Activated T-cell treated with anti-CD3 and anti-CD28 coated beads, Interleukin-2, amount 50 U/mL, for 48 hours (primary cell): ENCODE results near the gene ZFP90.
"Not testable (repeated sequence)": the region's sequence is repeated elsewhere in the genome, so short reads cannot be mapped to it uniquely, and the experiment has no call there.

Experiments used
- DNase-seq, 2 experiments: peaks; one replicate each; pipeline ENCODE4 v3.0.0-alpha.2; 2020

Gene ZFP90

DNA sequence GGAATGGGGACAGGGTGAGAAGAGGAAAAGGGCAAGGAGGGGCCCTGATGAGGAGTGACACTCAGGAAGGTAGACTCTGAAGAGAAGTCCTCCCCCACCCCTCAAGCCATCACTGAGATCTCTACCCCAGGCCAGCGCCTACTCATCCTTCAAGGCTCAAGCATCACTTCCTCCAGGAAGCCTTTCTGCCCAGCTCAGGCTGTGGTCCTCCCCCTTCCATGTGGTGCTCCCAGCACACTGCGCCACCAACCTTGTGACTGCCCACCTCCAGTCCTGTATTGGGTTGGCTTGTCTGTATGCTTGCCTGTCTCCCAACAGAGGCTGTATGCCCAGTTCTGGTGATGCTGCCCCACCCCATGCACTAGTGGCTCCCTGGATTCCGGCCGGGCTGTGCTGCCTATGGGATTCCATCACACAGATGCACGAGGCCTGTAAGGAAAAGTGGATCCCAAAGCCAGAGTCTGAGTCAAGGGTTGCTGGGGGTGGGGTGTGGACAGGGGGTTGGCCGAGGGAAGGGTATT is 19.8 kb upstream of the ZFP90 start:
- DNase-seq: no peak

DNA sequence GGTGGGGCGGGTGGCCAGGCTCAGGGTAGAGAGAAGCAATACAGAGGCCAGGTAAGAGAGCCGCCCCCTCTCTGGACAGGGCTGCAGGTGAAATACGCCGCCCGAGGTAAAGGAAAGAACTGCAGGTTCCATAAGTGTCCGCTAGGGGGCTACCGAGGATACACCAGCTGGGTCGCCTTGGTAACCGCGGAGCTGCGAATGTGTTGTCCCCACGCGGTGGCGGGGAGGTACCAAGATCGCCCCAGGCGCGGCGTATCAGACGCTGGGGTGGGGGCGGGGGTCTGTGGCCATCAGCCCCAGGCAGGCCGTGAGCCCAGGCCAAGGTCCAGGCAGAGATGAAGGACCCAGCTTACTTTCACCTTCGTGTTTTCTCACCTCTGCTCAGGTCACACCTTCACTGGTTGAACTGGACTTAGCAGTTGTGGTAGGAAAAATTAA is 18.4 kb upstream of the ZFP90 start:
- DNase-seq: peak; percentile 86 to 89

DNA sequence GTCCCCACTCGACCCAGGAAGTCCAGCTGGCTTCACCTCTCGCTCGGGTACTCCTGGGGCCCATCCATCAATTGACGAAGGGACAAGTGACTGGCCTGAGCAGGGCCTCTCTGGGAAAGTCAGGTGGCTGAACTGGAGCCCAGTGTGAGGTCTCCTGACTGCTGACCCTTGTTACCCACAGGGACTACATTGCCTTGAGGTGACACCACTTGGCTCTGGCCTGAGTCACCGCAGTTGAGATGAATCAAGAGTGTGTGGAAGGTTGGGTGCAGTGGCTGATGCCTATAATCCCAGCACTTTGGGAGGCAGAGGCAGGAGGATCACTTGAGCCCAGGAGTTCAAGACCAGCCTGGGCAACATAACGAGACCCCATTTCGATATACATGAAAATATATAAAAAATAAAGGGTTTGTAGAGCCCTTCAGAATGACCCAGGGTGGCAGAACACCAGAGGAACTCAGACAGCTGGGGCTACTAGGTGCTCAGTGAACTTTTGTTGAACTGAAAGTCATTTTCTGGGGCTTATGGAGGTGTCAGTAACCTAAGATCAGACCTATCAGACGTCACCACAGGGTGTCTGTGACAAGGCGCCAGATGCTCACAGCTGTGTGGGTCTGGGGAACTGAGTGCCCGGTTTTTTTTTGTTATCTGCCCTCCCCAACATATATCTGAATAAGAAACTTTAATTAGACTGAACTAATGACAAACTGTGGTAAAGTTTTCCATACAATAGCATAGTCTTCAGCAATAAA is 14.8 kb upstream of the ZFP90 start:
- DNase-seq: no peak

DNA sequence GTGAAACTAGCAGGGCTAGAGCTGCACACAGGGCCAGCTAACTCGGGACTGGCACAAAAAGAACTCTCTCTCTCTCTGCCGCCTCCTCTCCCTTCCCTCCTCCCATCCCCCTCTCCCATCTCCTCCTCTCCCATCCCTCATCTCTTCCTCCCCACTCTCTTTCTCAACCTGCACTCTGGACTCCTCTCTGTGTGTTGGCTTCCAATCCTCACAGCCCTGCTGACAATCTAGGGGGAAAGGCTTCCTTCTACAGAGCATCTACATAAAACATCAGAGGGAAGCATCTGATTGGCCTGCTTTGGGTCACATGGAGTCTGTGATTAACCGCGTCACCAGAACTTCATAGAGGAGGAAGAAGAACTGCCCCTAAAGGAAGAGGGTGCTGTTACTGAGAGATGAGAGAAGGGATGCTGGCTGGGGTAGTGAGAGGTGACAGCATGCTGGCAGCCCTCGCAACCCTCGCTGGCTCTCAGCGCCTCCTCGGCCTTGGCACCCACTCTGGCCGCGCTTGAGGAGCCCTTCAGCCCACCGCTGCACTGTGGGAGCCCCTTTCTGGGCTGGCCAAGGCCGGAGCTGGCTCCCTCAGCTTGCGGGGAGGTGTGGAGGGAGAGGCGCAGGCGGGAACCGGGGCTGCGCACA is 12.8 kb upstream of the ZFP90 start:
- DNase-seq: no peak

DNA sequence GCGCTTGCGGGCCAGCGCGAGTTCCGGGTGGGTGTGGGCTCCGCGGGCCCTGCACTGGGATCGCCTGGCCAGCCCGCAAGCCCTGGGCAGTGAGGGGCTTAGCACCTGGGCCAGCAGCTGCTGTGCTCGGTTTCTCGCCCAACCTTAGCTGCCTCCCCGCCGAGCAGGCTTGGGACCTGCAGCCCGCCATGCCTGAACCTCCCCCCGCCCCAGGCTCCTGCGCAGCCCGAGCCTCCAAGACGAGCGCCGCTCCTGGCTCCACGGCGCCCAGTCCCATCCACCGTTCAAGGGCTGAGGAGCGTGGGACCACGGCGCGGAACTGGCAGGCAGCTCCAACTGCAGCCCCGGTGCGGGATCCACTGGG is 12.3 kb upstream of the ZFP90 start:
- no peak for DNase-seq

DNA sequence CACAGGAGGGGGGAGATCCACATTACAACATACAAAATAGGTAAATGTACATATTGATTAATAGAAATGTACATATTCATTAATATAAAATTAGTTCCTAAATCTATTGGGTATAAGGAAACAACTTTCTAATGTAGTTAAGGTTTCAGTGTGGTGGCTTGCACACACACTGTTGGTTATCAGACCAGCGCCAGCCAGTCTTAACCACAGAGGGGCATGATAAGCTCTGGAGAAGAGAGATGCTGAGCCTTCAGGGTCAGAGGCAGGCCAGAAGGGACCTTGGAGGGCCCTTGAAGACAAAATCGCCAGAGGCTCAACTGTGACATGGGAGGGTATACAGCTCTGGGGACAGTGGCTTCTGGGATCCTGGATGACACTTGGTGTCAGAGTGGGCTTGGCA is 10.9 kb upstream of the ZFP90 start:
- no peak for DNase-seq

DNA sequence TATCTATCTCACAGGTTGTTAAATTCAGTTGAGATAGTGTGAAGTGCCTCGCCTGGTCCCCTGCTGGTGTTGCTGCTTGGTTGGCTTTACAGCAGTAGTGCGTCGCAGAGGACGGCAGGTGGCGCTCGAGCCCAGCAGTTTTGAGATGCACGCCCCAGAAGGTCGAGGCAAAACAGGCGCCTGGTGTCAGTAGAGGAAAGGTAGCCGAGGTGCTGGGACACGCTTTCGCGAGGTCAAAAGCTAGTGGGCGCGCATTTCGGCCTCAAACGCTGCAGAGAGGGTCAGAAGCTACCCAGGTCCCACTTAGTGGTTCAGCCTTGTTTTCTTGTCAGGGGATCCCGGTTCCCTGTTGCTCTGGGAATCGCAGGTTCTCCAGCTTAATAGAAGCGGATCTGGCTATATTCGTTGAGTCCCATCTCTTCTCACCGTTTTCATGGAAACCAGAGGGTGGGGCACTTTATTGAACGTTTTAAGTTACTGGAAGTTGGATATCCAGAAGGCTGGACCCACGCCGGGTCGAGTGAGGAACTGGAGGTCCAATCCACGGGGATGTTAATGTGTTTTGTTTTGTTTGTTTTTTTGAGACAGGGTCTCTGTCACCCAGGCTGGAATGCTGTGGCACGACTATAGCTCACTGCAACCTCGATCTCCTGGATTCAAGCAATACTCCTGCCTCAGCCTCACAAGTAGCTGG is 10.3 kb upstream of the ZFP90 start:
- DNase-seq: peak; percentile 93

DNA sequence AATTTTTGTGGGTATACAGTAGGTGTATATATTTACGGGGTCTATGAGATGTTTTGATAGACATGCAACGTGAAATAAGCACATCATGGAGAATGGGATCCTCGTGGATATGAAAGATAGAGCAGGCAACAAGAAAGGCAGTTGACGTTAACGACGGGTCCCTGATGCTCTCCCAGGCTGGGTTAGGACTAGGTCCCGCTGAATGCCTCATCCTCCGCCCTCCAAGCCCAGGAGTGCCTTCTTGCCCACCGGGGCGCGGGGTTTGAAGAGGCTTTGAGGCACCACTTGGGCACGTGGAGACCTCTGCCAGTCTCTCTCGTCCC is 9.5 kb upstream of the ZFP90 start:
- no peak for DNase-seq

DNA sequence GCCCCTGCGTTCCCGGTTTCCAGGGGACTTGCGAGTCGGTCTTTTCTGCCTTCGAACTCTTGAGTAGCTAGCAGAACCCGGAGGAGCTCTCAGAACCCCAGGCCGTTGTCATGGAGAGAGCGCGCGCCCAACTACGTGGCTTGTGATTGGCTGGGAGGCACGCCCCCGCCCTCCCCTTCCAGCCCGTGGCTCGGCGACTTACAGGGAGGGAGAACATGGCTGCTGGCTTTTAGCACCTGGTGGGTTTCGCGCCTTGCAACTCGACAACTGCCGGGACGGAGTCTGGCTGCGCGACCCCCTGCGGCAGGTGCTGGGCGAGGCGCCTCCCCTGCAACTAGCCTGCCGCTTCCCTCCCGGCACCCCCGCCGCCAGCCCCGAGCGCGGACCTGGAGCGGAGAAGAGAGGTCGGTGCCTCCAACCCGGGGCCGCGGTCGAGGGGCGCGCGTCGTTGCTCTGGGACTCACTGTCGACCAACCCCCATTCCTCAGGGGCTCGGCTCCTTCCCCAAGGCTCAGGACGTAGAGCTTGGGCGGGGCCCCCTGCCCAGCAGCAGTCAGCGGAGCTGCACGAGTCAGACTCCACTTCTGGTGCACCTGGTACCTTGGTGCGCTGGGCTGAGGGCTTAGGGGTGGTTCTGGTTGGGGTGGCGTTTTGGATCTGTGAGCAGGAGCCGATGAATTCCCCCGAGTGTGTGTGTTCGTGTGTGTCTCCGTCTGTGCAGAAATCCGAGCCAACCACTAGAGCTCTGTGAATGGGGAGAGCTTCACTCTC is 9.0 kb upstream of the ZFP90 start:
- peak; percentile 91 to 94 for DNase-seq

DNA sequence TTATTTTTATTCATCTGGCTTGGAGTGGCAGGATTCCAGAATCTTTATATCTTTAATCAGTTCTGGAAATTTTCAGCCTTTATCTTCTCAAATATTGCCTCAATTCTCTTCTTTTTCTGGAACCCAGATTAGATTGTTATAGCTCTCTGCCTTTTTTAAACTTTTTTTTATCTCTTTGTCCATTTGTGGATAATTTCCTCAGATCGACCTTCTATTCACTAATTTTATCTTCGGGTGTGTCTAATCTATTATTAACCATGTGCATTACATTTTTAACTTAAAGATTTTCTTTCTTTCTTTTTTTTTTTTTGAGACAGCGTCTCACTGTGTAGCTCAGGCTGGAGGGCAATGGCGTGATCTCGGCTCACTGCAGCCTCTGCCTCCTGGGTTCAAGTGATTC is 5.2 kb upstream of the ZFP90 start:
- no peak for DNase-seq

DNA sequence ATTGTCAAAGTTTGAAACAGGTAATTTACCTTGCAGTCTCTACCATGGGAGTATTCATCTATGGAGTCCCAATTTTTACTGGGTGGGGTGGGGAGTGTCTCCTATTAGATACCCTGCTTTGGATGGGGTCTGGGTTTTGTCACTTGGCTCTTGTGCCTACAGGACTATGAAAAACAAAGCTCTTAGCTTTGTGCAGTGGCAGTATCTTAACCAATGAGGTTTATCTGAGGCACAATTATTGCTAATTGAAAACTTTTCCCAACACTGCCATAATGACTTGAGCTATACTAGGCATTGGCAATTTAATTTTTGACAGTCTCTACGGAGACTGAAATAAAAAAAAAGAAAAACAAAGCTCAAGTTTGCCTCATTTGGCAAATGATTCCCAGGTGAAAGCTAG is 3.8 kb upstream of the ZFP90 start:
- DNase-seq: no peak

DNA sequence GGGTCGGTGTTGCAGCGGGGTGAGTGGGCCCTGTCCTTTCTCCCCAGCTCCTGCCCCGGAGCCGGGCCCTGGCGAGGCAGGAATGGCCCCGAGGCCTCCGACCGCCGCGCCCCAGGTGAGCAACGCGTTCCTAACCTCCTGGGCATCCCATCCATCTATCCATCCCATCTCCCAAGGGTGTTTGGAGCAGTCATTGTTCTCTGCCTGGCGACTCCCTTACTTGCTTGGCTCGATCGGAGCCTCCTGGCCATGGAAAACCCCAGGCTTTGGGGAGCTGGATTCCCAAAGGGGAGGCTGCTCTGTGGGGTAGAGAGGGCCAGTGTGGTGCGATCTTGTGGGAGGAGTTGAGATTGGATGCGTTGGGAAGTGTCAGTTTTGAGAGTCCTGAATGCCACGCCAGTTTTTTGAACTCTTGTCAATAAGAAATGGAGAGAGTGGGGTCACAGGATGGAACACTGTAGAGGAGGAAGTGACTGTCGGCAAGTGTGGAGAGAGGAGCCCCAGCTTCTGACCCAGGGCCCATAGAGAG is 684 bp downstream of the ZFP90 start:
- DNase-seq: peak; percentile 49 to 52

DNA sequence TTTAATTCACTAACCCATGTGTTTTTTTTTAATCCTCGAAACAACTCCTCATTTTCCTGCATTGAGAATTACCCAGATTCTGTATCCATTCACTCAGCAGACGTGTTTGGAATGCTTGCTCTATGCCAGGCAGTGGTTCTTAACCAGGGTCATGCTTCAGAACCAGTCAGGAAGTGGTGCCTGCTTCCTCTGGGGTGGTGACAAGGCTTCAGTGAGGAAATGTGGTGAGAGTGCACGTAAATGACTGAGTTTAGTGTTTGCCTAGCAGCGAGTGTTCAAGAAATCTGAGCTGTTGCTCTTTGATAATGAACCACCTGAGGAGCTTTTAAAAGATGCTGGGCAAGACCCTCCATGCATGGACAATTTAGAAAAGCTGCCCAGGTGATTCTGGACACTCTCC is 9.9 kb downstream of the ZFP90 start:
- DNase-seq: no peak

DNA sequence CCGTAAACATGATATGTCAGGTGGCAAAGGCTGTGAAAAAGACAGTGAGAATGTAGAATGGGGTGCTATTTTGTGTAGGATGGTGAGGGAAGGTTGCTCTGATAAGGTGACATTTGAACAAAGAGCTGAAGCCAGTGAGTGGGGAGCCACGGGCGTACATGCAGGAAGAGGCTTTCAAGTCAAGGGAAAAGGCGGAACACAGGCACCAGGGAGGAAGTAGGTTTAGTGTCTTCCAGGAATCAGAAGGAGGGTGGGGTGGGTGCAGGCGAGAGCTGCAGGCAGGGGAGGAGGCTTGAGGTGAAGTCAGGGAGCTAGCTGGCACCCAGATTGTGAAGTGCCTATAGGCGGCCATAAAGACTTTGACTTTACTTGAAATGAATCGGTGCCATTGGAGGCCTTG is 14.1 kb downstream of the ZFP90 start:
- DNase-seq: no peak

DNA sequence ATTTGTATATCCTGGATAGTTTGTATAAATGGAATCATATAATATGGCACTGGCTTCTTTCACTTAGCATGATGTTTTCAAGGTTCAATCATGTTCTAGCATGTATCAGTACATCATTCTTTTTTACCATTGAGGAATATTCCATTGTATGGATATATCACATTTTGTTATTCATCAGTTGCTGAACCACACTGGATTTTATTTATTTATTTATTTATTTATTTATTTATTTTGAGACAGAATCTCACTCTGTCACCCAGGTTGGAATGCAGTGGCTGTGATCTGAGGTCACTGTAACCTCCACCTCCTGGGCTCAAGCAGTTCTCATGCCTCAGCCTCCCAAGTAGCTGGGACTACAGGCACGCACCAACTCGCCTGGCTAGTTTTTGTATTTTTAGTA is 21.2 kb downstream of the ZFP90 start:
- not testable (repeated sequence) for DNase-seq

DNA sequence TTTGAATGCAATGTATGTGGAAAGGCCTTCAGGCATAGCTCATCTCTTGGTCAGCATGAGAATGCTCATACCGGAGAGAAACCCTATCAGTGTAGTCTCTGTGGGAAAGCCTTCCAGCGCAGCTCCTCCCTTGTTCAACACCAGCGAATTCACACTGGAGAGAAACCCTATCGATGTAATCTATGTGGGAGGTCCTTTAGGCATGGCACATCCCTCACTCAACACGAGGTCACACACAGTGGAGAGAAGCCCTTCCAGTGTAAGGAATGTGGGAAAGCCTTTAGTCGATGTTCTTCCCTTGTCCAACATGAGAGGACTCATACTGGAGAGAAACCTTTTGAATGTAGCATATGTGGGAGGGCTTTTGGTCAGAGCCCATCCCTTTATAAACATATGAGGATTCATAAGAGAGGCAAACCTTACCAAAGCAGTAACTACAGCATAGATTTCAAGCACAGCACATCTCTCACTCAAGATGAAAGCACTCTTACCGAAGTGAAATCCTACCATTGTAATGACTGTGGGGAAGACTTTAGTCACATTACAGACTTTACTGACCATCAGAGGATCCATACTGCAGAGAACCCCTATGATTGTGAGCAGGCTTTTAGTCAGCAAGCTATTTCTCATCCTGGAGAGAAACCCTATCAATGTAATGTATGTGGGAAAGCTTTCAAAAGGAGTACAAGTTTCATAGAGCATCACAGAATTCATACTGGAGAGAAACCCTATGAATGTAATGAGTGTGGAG is 24.7 kb downstream of the ZFP90 start:
- DNase-seq: peak in 1 of 2 experiments; percentile 20

DNA sequence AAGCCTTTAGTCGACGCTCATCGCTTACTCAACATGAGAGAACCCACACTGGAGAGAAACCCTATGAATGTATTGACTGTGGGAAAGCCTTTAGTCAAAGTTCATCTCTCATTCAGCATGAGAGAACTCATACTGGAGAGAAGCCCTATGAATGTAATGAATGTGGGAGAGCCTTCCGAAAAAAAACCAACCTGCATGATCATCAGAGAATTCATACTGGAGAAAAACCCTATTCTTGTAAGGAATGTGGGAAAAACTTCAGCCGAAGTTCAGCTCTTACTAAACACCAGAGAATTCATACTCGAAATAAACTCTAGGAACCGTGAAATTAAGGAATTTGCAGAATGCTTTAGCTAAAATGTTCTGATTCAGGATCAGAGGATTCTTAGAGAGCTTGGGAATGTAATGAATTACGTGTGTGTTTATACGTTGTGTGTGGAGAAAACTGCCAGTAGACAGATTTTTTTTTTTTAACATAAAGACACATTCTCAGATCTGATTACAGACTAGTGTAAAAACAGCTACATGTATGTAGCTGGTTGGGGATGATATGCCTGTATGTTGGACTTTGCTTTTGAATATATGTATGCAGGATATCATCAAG is 25.4 kb downstream of the ZFP90 start:
- no peak for DNase-seq

DNA sequence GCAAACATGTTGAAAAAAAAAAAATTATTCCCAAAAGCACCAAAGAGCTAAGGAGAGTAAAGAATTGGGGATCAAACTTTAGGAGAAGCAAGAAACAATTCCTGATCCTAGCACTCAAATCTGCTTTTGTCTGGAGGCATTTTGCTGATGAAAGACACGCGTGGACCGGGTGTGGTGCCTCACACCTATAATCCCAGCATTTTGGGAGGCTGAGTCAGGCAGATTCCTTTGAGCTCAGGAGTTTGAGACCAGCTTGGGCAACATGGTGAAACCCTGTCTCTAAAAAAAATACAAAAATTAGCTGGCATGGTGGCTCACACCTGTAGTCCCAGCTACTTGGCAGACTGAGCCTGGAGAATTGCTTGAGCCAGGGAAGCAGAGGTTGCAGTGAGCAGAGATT is 35.4 kb downstream of the ZFP90 start:
- no peak for DNase-seq

DNA sequence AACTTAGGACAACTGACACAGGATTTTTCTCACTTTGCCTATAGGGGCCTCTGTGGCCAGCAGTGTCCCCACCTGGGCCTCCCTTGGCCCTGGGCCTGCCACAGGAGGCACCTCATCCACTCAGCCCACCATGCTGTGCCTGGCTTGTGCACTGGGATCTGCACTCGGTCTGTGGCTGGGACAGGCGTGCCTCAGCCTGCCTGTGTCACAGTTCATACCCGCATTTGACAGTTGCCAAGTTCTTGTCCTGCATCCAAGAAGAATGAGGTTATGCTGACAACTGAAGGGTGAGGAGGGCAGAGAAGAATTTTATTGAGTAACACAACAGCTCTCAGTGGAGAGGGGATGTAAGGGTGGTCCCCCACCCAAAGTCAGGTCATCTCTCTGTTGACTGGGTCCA is 36.0 kb downstream of the ZFP90 start:
- no peak for DNase-seq

DNA sequence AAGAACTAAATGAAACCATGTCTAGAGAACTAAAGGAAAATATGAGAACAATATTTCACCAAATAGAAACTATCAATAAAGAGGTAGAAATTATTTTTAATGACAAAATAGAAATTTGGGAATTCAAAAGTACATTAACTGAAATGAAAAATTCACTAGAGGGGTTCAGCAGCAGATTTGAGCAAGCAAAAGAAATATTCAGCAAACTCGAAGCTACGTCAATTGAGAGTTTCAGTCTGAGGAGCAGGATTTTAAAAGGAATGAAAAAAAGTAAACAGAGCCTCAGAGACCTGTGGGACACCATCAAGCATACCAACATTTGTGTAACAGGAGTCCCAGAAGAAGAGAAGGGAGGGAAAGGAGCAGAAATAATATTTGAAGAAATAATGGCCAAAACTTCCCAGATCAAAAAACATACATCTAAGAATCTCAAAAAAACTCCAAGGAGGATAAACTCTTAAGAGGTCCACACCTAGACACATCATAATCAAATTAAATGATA is 38.3 kb downstream of the ZFP90 start:
- DNase-seq: no peak

DNA sequence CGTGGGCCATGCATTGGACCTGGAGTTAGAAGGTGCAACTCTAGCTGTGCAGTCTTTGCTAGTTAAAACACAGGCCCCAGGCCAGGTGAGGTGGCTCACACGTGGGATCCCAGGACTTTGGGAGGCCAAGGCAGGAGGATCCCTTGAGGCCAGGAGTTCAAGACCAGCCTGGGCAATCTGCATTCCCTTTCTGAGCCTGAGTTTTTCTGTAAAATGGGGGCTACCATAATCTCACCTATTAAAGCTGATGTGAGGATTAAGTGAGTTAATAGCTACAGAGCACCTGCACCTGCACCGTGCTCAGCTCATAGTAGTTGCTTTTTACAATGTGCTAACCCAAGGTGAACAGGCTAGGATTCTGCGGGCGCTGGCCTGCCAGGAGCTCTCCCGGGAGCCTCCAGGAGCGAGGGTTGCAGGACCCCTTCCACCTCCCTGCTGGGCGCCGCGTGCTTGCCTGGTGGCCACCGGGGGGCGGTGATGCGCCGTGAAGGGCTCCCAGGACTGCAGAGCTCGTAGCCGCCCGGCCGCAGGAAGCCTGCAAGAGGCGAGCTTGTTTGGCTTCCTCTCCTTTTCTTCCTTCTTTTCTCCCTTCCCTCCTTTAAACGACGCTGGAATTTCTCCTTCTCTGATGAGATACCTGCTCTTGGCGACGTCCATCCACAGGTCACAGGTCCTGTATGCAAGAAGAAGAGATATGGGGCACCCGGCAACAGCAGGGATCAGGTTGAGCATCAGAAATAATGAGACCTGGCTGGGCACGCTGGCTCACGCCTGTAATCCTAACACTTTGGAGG is 51.3 kb downstream of the ZFP90 start:
- peak; percentile 79 to 83 for DNase-seq
